Stimulated activated CD8-positive, alpha-beta memory T cell treated with anti-CD3 and anti-CD28 coated beads, Interleukin-12 subunit alpha, Interleukin-12 subunit beta, amount 100 ng/mL, for 1 hour (primary cell): ENCODE data around the gene RMND5B.
"Not testable (repeated sequence)": the region's sequence is repeated elsewhere in the genome, so short reads cannot be mapped to it uniquely, and the experiment has no call there.

Source experiments
- DNase-seq: peaks from one replicate; pipeline ENCODE4 v3.0.0-alpha.2; 2020; ENCODE audit warnings: low read depth

RMND5B gene

DNA sequence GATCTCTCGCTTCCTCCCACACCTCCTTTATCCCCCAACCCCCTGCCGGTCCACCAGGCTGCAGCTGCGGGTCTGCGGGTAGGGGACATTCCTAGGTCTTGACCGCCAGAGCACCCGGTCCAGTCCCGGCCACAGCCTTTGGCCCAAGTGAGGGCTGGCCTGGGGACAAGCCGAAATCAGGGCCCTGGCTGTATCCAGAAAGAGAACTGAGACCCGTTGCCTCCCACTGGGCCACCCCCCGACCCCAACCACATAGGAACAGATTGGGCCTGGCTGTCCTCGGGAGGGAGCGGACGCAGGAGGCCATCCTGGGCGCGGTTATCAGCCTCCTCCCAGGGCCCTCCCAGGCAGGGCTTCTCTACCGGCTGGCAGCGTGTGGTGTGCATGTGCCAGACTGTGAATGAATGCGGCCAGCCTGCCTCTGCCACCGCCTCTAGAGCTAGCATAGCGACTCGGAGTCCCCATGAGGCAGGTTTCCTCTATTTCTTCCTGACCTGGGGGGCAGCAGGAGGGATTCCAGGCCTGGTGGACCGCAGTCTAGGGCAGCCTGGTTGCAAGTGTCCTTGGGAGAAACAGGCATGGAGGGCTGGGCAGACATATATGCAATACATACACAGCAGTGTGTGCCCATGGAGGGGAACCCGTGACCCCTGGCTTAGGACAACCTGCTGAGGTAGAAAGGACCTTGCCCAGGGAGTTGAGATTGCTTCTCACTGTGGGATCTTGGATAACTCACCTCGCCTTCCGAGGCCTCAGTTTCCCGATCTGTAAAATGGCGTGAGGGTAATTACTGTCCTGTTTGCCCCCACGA lies 16.3 kb upstream of the RMND5B start:
- DNase-seq = no peak

DNA sequence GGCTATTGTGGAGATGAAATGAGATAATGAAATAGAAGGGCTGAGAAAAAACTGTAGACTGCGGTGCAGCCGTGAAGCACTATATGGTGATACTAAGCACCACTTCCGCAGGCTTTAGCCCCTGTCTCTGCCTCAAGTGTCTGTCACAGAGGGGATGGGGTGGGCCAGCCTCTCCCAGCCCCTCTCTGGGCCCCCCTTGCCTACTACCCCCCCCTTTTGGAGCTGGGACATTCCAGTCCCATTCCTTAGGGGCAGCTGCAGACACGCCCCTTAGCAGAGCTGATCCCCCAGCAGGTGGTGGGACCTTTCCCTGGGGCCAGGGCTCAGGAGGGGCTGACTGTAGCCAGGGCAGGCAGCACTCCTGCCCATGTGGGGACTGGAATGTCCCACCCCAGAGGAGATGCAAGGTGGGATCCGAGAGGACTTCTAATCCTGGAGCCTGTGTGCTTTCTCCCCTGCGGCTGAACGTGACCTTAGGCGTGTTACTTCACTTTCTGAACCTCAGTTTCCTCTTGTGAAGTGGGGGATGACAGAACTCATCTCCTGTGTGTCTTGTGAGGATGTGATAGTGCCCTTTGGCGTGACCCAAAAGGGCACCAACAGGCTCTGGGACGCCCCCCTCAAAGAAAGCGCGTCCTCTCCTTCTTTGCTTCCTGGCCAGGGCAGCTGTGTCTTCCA lies 15.5 kb upstream of the RMND5B start:
- DNase-seq = no peak

DNA sequence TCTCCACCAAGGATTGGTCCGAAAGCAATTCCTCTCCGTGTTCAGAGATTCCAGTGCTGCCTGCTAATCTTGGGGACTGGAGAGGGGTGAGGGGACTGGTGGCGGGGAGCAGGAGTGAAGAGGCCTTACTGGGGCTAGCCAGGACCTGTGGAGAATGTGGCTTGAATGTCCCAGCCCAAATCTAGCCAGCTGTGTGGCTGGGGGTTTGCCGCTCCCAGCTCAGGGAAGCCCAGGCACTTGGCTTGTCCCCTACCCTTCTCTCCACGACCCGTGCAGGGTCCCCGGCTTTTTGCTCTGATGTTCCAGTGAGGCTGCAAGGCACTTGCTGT lies 15.0 kb upstream of the RMND5B start:
- no peak for DNase-seq

DNA sequence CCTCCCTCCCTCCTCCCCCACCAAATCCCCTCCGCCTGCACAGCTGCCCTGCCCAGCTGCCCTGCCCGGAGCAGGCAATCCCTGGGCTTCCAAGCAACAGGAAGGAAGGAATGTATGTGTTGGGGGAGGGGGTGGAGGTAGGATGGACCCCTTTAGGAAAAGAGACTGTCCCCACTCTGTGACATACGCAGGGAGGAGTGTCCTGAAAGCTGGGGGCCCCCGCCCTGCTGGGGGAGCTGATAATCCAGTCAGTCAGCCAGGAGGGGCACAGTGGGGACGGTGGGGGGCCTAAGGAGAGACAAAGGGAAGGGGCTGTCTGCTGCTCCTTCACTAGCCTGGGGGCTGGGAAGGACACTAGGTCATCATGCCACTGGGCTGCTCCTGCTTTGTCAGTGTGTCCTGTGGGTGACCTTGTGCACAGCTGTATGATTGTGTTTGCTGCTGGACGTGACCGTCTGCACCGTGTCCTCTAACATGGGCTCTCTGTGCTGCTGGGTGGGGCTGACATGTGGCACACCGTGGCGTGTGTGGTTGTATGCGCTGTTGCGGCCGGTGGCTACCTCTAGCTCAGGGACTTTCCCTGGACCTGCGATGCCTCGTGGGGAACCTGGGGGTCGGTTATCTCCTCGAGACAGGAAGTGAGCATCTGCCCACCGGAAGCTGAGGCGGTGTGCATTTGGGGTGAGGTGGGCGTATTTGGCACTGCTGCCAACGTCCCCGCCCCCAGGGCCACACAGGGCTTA lies 14.5 kb upstream of the RMND5B start:
- peak; percentile 57 for DNase-seq

DNA sequence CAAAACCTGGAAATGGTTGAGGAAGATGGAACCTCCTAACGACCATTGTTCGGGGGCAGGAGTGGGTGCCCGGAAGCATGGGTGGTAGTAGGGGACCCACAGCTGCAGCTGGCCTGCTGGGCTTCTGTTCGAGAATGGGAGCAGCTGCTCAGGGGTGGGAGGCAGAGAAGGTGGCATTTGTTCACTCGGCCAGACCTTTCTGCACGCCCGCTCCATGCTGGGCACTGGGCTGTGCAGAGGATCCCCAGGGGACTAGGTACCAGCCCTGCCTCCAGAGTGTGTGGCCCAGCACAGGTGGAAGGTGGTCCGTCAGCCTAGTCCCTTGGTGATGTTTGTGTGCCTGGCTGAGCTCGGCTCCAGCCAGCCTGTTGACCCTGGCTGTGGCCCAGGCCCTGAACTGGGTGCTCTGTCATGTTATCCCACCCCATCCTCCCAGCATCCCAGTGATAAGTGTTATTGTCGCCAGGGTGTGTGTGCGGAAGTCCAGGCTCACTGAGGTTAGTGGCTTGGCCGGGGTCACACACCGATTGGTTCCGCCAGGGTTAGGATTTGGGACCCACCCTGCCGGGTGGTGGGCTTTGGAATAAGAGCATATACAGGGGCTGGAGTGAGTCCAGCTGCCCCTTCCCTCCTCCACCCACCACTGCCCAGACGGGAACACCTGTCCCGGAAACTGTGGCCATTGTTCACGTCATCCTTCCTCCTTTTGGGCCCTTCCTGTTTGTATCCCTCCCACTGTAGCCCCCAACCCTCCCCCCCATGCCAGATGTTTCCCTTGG lies 12.7 kb upstream of the RMND5B start:
- no peak for DNase-seq

GRCh38 chr5:178119915-178120606 lies 10.8 kb upstream of the RMND5B start:
- DNase-seq = no peak

GRCh38 chr5:178120607-178121357 lies 10.0 kb upstream of the RMND5B start:
- DNase-seq = peak; percentile 58

GRCh38 chr5:178121391-178122276 lies 9.2 kb upstream of the RMND5B start:
- DNase-seq = no peak

- DNase-seq = no peak
Measured at GRCh38 chr5:178122346-178122745, 8.5 kb upstream of the RMND5B start.

DNA sequence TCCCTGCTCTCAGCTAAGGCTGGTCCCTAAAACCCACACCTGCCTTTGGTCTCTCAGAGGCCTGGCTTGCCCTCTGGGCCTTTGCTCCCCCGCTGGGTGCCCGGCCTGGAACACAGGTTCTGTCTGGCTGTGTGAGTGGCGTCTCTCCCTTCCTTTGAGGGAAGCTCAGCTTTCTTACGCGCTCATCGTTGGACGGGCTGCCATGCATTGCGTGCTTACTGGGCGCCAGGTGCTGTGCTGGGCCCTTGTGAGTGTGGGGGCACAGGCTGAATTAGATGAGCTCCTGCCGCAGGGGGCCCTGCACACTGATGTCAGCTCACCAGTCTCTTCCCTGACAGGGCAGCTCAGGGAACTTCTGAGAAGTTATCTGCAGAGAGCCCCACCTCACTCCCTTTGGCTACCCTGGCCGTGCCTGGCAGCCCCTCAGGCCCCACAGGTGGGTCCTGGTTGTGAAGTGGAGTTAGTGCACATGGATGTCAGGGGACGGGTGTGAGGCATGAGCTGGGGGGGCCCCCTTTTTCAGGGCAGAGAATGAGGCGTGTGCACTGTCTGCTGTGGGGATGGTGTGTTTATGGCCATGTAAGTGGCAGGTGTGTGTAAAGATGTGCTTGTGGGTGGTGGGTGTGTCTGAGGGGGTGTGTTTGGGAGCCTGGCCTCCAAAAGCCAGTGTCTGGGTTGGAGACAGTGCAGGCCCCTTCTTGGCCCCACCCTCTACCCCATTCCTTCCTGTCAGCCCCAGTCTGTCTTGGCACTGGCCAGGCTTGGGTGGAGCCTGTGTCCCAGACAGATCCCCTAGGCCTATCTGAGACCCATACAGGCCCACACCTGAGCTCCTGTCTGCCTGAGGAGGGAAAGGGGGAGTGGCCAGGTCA lies 7.5 kb upstream of the RMND5B start:
- DNase-seq = no peak

DNA sequence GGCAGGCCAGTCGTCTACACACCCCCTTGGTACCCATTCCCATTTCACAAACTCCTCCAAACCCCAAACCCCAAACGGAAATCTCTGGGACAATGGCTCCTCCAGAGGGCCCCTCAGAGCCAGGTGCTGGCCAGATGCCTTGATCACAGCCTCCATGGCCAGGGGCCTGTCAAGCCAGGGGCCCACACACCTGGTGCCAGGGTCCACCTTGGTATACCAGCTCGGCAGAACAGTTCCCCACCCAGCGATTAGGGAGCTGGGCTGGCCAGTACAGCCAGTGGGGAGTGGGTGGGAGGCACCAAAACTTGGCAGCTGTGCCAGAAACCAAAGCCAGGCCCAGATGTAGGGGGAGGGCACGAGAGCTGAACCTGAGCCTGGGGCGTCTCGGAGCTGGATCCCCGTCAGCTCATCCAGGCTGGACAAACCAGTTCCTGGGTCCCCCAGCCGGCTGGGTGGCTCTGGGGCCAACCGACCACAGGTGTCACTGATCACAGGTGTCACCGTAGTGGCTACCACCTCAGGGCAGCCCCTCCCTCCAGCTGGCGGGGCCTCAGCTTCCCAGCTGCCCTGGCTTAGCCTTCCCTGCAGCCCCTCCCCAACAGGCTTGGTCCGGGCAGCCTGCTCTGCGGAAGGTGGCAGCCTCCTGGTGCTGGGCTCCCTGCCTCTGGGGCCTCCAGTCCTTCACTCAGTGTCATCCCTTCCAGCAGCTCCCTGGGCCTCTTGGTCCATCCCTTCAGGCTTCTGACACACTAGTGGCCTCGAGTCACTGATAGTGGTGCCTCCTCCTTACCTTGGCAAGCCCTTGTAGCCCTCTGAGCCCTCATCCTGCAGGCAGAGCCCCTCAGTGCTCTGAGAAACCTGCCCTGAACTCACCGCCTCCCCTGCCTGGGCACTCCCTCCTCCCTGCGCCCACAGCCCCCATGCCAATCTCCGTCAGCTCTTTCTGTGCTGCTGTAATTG lies 6.6 kb upstream of the RMND5B start:
- no peak for DNase-seq

- no peak for DNase-seq
Measured at GRCh38 chr5:178125253-178125906, 5.4 kb upstream of the RMND5B start.

DNA sequence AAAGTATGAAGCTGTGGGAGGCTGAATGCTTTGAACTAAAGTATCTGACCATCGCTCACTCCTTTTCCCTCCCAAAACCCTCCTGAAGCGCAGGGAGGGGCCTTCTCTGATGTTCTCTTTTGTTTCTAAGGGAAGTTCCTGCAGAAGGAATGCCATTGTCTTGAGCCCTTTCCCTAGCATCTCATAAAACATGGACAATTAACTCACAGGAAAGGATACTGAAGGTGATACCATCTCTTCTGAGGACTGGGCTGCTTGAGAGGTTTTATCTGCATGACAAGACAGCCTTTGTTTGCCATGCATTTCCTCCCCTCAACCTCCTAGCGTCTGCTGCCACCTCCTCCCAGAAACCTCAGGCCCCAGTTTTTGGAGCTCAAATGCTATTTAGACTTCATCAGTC lies 4.3 kb upstream of the RMND5B start:
- DNase-seq = no peak

DNA sequence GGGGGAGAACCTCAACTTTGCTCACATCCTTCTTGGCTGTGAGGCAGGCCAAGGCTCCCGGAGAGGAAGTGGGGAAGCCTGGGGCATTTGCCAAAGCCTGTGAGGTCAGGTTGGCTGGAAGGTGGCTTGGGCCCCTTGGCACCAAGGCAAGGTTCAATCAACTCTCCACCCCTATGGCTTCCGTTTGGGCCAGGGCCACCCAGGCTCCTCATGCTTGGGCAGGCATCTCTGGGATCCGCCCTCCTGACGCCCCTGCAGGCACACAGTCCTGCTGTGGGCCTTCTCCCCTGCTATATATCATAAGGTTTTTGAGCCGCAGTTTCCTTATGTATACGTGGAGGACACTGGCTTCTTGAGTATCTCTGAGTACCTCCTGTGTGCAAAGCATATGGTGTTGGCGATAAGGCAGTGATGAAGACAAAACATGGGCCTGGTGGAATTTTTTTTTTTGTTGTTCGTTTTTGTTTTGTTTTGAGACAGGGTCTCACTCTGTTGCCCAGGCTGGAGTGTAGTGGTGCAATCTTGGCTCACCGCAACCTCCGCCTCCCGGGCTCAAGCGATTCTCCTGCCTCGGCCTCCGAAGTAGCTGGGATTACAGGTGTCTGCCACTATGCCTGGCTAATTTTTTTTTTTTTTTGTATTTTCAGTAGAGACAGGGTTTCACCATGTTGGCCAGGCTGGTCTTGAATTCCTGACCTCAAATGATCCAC lies 3.4 kb upstream of the RMND5B start:
- not testable (repeated sequence) for DNase-seq

DNA sequence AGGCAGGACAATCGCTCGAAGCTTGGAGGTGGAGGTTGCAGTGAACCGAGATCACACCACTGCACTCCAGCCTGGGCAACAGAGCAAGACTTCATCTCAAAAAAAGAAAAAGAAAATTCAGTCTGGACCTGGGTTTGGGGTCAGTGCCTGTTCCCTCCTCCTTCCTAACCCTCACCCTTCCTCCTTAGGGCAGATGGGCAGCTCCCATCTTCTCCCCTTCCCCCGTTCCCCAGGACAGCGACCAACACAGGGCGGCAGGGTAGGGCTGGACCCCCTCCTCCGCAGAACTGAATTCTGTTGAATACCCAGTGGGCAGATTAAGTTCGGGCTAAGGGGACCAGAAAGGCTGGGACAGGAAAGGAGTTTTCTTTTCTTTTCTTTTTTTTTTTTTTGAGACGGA lies 1.5 kb upstream of the RMND5B start:
- no peak for DNase-seq

DNA sequence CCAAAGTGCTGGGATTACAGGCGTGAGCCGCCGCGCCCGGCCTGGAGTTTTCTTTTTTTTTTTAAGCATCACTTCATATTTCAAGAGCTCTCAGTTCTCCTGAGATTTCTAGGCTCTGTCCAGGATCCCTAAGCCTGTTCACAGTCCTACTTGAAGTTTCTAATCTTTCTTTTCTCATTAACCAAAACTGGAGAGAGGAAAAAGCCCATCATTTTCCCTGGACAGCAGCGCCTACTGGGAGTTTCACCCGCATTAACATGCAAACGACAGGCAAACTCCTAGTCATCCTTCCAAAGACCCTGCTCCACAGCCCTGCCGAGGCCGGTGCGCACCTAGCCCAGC lies 609 bp upstream of the RMND5B start:
- DNase-seq = not testable (repeated sequence)
